ENCODE data around the gene TSC22D1.

The TSC22D1 gene

DNA sequence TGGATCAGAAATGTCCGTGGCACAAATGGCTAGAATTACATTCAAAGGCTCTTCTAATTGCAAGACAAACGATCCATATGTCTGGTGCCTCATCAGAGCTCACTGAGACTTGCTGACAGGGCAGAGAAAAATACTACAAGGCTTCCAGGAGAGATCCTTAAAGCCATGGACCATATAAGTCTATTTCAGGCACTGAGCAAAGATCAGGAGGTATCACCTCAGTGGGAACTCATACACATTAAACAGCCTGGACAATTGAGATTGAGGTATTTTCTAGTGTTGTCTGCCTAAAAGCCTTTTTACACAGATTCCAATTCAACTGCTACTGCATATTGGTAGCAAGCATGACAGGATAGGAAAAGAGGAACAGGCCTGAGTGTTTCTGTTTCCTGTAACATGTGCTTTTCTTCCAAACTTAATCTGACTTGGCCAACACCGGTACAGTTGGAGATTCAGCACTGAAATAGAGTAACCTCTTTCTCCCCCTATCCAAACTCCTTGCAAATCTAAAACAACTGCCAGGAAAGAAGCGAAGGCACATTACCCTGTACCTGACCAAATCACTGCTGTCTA, 136.6 kb downstream of the TSC22D1 start:
- Mint-ChIP-seq H3K4me1 (peaks cover 25% of the 10 kb centered on the region), H3K36me3 (ENCODE audit: low read depth) (peaks cover 8% of the 10 kb centered on the region), H3K27ac (peak overlapping the region; percentile 8 to 62 (median 40)), H3K27me3 (ENCODE audit: low read depth) (no peaks in the 10 kb centered on the region), H3K4me3 (no peak overlapping the region), H3K9me3 (no peaks in the 10 kb centered on the region)
- TF ChIP-seq CTCF (IDR thresholded peaks at IDR 0.05; ENCODE audit: unreplicated experiment in 3 of 3), result no peak

DNA sequence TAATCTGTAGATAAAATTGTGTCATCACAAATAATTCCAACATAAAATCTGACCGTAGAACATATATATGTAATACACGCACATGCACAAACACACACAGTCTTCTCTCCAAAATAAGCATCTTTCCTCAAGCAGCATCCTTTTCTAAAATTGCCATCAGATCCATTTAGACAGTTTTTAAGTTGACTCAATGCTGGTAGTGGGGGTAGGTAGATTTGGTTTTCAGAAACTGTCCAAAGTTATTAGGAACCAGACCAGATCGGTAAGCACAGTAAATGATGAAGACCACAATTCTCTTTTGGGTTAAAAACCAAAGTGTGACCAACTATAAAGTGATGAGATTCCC, 137.9 kb downstream of the TSC22D1 start:
- no peaks in the 10 kb centered on the region for H3K27me3 Mint-ChIP-seq (ENCODE audit: low read depth)
- H3K9me3 Mint-ChIP-seq, result no peaks in the 10 kb centered on the region
- peak overlapping the region; percentile 29 to 91 (median 39) for H3K27ac Mint-ChIP-seq
- TF ChIP-seq CTCF (IDR thresholded peaks at IDR 0.05; ENCODE audit: unreplicated experiment in 3 of 3), result peak in 2 of 3 experiments; percentile 6 to 19
- H3K36me3 Mint-ChIP-seq (ENCODE audit: low read depth), result peaks cover 21% of the 10 kb centered on the region
- peaks cover 37% of the 10 kb centered on the region for H3K4me1 Mint-ChIP-seq
- peak overlapping the region; percentile 87 to 94 (median 92) for H3K4me3 Mint-ChIP-seq

DNA sequence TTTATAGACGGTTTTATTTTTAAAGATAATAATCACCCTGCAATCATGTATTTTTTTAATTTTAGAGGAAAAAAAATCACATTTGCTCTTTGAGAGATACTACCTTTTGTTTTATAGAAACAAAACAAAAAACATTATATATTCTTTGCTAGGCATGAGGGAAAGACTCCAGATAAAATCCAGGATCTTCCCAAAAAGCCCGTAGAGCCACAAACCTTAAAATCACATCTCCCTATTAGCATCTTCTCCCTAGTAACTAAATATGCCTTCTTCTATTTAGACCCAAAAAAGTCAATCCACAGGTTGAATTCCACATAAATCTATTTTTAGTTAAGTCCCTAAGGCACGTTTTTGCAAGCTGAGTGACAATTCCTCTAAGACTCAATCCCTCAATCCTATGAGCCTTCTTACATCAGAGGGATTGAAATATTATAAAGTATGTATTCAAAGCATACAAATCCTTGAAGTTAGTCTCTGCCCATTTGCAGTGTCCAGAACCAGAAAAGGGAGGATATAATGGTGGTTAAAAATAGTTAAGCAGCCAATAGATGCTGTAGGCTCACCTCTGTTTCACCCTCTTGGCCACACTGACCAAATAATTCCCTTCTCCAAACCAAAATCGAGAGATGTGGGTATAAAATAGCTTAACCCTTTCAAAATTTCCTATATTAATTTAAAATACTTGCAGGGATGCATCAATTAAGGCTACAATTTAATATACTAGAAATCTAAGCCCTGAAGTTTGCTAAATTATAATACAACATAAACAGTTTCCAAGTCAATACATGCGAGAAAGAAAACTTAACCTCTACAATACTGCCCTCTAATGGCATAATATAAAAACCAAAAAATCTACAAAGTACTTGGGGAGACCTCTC, 138.5 kb downstream of the TSC22D1 start:
- H3K27ac Mint-ChIP-seq, result peak overlapping the region; percentile 91 to 97 (median 96)
- TF ChIP-seq CTCF (IDR thresholded peaks at IDR 0.05; ENCODE audit: unreplicated experiment in 3 of 3), result peak; percentile 59 to 74 (median 60)
- H3K36me3 Mint-ChIP-seq (ENCODE audit: low read depth), result peaks cover 27% of the 10 kb centered on the region

DNA sequence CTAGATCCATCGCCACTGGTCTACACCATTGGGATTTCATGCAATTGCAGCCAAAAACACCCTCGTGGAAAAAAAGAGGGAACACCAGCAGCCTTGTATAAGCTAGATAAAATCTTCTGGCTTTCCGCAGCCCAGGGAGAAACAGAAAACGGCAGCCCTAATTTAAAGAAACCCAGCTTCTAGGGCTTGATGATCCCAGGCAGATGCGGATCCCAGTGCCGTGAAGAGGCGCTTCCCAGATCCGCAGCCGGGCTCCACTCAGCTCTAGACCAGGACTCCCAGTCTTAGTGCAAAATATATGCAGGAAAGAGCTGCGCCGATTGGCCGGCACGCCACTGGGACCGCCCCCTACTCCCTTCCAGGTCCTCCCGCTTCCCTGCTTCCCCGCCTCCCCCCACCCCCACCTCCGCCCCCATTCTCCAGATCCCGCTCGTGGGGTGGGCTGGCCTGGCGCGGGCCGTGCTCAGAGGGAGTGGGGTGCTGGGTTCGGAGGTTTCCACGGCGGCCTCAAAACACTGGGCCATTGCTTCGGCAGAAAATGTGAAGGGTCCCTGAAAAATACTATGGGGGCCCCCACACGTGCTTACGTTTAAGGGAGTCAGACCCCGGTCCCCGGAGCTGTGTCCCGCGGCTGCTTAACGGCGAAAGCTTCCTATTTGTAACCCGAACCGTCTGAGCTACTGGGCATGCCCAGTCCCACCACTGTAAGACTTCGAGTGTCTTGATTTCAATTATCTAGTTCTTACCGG, 139.4 kb downstream of the TSC22D1 start:
- H3K36me3 Mint-ChIP-seq (ENCODE audit: low read depth), result peaks cover 29% of the 10 kb centered on the region
- TF ChIP-seq CTCF (IDR thresholded peaks at IDR 0.05; ENCODE audit: unreplicated experiment in 3 of 3), result no peak
- H3K9me3 Mint-ChIP-seq, result no peaks in the 10 kb centered on the region
- H3K4me3 Mint-ChIP-seq, result peak overlapping the region; percentile 87 to 94 (median 92)
- H3K4me1 Mint-ChIP-seq, result peaks cover 50% of the 10 kb centered on the region
- H3K27ac Mint-ChIP-seq, result peak overlapping the region; percentile 91 to 97 (median 96)
- no peaks in the 10 kb centered on the region for H3K27me3 Mint-ChIP-seq (ENCODE audit: low read depth)

More for the DNA sequence above, 138.5 kb downstream of the TSC22D1 start:
- Mint-ChIP-seq H3K9me3 (no peaks in the 10 kb centered on the region), H3K4me3 (peak overlapping the region; percentile 87 to 94 (median 92)), H3K27me3 (ENCODE audit: low read depth) (no peaks in the 10 kb centered on the region), H3K4me1 (peaks cover 44% of the 10 kb centered on the region)

GRCh38 chr13:44435919-44436510, 140.1 kb downstream of the TSC22D1 start:
- peak overlapping the region; percentile 87 to 94 (median 92) for H3K4me3 Mint-ChIP-seq
- H3K27me3 Mint-ChIP-seq (ENCODE audit: low read depth), result no peaks in the 10 kb centered on the region
- H3K27ac Mint-ChIP-seq, result peak overlapping the region; percentile 91 to 97 (median 96)
- peaks cover 31% of the 10 kb centered on the region for H3K36me3 Mint-ChIP-seq (ENCODE audit: low read depth)
- TF ChIP-seq CTCF (IDR thresholded peaks at IDR 0.05; ENCODE audit: unreplicated experiment in 3 of 3), result no peak
- peaks cover 57% of the 10 kb centered on the region for H3K4me1 Mint-ChIP-seq
- no peaks in the 10 kb centered on the region for H3K9me3 Mint-ChIP-seq

Measured in nephron (organoid).